C4-2B (cell line): ENCODE results near the gene STEEP1.
"Not testable (repeated sequence)": the region's sequence is repeated elsewhere in the genome, so short reads cannot be mapped to it uniquely, and the experiment has no call there.

ENCODE experiments used
- CTCF ChIP-seq: fragments of 450-650 bp; conservative IDR thresholded peaks from 2 replicates; pipeline ENCODE4 v1.5.1; 2017; ENCODE audit warnings: mild to moderate bottlenecking
- ZFX ChIP-seq: fragments of 450-650 bp; IDR thresholded peaks from 2 replicates; pipeline ENCODE4 v1.6.1; 2017

- not testable (repeated sequence) for TF ChIP-seq CTCF, ZFX
These were observed 71.2 kb downstream of the STEEP1 start for GRCh38 chrX:119493851-119494495.
